SU-DHL-6 (cell line): ENCODE data around the gene ORMDL2.
"Not testable (repeated sequence)": the region's sequence is repeated elsewhere in the genome, so short reads cannot be mapped to it uniquely, and the experiment has no call there.

Source experiments
- H2AFZ ChIP-seq: fragments of 200-600 bp; sonication (generic); 2 replicates; pipeline ENCODE4 v1.6.1; 2014; ENCODE audit warnings: low read depth, mild to moderate bottlenecking, moderate library complexity, mixed read lengths, antibody characterized with exemption, low read length; ENCODE audit not compliant: severe bottlenecking
- H3F3A ChIP-seq: fragments of 200-600 bp; shearing (Covaris generic); 2 replicates; pipeline ENCODE4 v1.6.0; 2016; ENCODE audit warnings: antibody characterized with exemption, mild to moderate bottlenecking; ENCODE audit not compliant: insufficient read depth
- H3K27ac ChIP-seq: fragments of 200-600 bp; sonication (generic); 2 replicates; pipeline ENCODE4 v1.5.1; 2016; ENCODE audit warnings: low read depth, mild to moderate bottlenecking, low read length, moderate library complexity, mixed read lengths
- H3K27me3 ChIP-seq: fragments of 200-600 bp; sonication (generic), shearing (Covaris generic); 2 replicates; pipeline ENCODE4 v1.6.0; 2014; ENCODE audit warnings: mild to moderate bottlenecking, low read length
- H3K36me3 ChIP-seq: fragments of 200-600 bp; sonication (generic); 2 replicates; pipeline ENCODE4 v1.6.1; 2014; ENCODE audit warnings: mild to moderate bottlenecking, low read length, mixed read lengths
- H3K4me2 ChIP-seq: fragments of 300-600, 200-600 bp; shearing (Covaris generic), sonication (generic); 2 replicates; pipeline ENCODE4 v1.6.0; 2014; ENCODE audit warnings: low read length, low read depth, mild to moderate bottlenecking; ENCODE audit not compliant: poor library complexity, severe bottlenecking
- H3K4me3 ChIP-seq: fragments of 200-600 bp; sonication (generic); 2 replicates; pipeline ENCODE4 v1.5.1; 2014; ENCODE audit warnings: antibody characterized with exemption, low read length, mild to moderate bottlenecking, mixed read lengths; ENCODE audit not compliant: insufficient read depth, poor library complexity, severe bottlenecking
- H3K79me2 ChIP-seq: fragments of 200-600 bp; sonication (generic); 2 replicates; pipeline ENCODE4 v1.6.1; 2014; ENCODE audit warnings: mild to moderate bottlenecking, low read length, moderate library complexity; ENCODE audit not compliant: insufficient read depth
- H3K9ac ChIP-seq: fragments of 200-600 bp; sonication (generic); 2 replicates; pipeline ENCODE4 v1.7.0; 2014; ENCODE audit warnings: mild to moderate bottlenecking, low read length
- H3K9me2 ChIP-seq: fragments of 200-600 bp; sonication (generic); replicated peaks from 2 replicates; pipeline ENCODE4 v1.6.1; 2014; ENCODE audit warnings: low read length; ENCODE audit not compliant: insufficient read depth
- H3K9me3 ChIP-seq: fragments of 200-600 bp; sonication (generic); 2 replicates; pipeline ENCODE4 v1.6.1; 2014; ENCODE audit warnings: low read length, mixed read lengths; ENCODE audit not compliant: insufficient read depth
- H4K20me1 ChIP-seq: fragments of 200-600 bp; sonication (generic); 2 replicates; pipeline ENCODE4 v1.6.1; 2014; ENCODE audit warnings: low read depth, mild to moderate bottlenecking, antibody characterized with exemption, low read length, moderate library complexity, mixed read lengths
- EZH2phosphoT487 ChIP-seq: fragments of 200-600 bp; sonication (generic), shearing (Covaris generic); conservative IDR thresholded peaks from 2 replicates; pipeline ENCODE4 v1.6.1; 2018; ENCODE audit warnings: mild to moderate bottlenecking, antibody characterized with exemption, low read length, moderate library complexity, mixed read lengths
- TF ChIP-seq, protein P1 (sequence below): fragments of 200-600 bp; sonication (generic); IDR thresholded peaks from one replicate; pipeline ENCODE4 v1.5.1; 2017; ENCODE audit warnings: antibody characterized with exemption, mild to moderate bottlenecking, low read length, moderate library complexity; ENCODE audit not compliant: insufficient read depth, poor library complexity, severe bottlenecking

The ORMDL2 gene

DNA sequence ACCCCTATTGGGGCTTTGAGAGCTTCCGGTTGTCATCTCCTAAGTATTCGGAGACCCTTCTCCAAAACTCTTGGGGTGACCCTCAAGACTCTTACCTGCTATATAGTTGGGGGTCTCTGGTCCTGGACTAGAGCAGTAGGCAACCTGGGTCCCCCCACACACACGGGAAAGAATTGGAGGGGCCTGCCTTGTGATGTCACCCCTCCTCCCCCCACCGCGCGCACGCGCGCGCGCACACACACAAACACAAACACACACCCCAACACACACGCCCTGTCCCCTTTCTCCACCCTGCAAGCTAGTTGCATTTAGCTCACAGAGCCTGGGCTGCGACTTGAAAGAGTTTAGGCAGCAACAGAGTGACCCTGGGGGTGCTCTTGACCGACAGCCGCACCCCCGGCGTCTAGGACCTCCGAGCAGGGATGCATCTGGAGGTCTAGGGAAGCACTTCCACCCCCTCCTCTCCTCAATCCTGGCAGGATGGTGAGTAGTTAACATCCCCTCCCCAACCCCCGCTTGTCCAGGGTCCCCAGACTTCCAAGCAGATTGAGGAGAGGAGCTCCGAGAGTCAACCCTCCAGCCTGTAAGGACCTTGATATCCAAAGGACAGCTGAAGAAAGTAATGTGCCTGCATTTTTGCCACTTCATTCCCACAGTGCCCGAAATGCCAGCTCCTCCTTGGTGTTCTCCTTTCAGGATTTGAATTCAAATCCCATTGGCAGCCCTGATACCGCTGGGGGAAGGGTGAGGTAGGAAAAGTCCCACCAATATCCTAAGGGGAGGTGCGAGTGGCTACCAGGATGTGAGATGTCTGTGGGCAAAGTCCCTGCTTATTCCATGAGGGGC is 13.0 kb downstream of the ORMDL2 start:
- Histone ChIP-seq H2AFZ (peak overlapping the region; percentile 80), H3F3A (peaks cover 21% of the 10 kb centered on the region), H4K20me1 (no peaks in the 10 kb centered on the region), H3K9me2 (no peaks in the 10 kb centered on the region), H3K27ac (peak overlapping the region; percentile 13; the same call in 1 of the 2 replicates), H3K4me3 (peak overlapping the region; percentile 68), H3K9me3 (no peaks in the 10 kb centered on the region), H3K4me2 (peak overlapping the region; percentile 84), H3K9ac (peak overlapping the region; percentile 76), H3K36me3 (no peaks in the 10 kb centered on the region), H3K27me3 (no peaks in the 10 kb centered on the region), H3K79me2 (peaks cover 29% of the 10 kb centered on the region)
- TF ChIP-seq, protein P1, sequence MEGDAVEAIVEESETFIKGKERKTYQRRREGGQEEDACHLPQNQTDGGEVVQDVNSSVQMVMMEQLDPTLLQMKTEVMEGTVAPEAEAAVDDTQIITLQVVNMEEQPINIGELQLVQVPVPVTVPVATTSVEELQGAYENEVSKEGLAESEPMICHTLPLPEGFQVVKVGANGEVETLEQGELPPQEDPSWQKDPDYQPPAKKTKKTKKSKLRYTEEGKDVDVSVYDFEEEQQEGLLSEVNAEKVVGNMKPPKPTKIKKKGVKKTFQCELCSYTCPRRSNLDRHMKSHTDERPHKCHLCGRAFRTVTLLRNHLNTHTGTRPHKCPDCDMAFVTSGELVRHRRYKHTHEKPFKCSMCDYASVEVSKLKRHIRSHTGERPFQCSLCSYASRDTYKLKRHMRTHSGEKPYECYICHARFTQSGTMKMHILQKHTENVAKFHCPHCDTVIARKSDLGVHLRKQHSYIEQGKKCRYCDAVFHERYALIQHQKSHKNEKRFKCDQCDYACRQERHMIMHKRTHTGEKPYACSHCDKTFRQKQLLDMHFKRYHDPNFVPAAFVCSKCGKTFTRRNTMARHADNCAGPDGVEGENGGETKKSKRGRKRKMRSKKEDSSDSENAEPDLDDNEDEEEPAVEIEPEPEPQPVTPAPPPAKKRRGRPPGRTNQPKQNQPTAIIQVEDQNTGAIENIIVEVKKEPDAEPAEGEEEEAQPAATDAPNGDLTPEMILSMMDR = no peak
- TF ChIP-seq EZH2phosphoT487 = no peak

DNA sequence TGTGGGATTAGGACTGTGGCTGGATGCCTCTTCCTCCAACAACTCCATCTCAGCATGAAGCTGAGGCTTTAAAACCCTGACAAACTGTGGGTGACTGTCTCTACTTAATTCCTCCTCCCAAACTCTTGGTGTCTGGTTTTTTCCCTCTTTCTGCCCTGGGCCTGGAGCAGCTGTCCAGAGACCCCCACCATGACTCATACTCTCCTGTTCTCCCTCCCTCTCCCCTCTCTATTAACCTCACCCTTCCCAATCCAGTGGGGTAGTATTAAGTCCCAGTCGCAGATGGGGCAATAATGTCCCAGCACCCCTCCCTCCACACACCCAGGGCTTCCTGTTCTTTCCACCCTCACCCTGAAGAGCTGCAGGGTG is 13.6 kb downstream of the ORMDL2 start:
- Histone ChIP-seq H3K4me3 (no peak overlapping the region), H3K4me2 (peak overlapping the region; percentile 84), H3K9ac (no peak overlapping the region; the same call in 1 of the 2 replicates), H3F3A (peaks cover 18% of the 10 kb centered on the region), H3K9me2 (no peaks in the 10 kb centered on the region), H2AFZ (no peak overlapping the region), H3K36me3 (no peaks in the 10 kb centered on the region), H3K27me3 (no peaks in the 10 kb centered on the region), H3K9me3 (no peaks in the 10 kb centered on the region), H3K27ac (no peak overlapping the region), H4K20me1 (no peaks in the 10 kb centered on the region), H3K79me2 (peaks cover 26% of the 10 kb centered on the region)
- TF ChIP-seq, protein P1 = no peak
- no peak for TF ChIP-seq EZH2phosphoT487

DNA sequence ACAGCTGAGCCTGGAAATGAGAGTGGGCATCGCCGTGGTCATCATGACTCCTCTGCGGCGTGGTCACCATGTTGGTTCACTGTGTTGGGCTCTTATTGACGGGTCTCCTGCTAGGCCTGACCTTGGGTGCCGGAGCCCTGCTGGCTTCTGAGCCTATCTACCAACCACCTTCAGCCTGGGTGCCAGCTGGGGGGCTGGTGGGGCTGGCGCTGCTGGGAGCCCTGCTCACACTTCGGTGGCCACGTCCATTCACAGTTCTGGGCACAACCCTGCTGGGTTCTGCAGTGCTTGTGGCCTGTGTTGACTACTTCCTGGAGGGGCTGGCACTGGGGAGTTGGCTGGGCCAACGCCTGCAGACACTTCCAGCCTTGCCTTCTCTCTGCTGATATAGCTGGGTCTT is 15.2 kb downstream of the ORMDL2 start:
- H3K4me2 ChIP-seq = no peak overlapping the region
- no peak for TF ChIP-seq EZH2phosphoT487
- TF ChIP-seq, protein P1 = no peak

DNA sequence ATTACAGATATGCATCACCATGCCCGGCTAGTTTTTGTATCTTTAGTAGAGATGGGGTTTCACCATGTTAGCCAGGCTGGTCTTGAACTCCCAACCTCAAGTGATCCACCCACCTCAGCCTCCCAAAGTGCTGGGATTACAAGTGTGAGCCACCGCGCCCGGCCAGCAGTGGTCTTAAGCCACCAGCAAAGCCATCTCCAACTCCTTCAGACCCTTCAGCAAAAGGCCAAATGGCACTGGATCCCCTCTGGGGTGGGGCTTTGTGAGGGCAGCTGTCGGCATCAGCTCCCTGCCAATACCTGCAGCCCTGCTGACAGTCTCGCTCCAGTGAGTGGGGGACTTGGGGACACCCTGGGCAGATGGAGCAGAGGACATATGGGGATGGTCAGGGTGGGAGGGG is 16.6 kb downstream of the ORMDL2 start:
- not testable (repeated sequence) for H3K27ac ChIP-seq, H3K36me3 ChIP-seq, H2AFZ ChIP-seq, H3F3A ChIP-seq, H3K9me3 ChIP-seq, H4K20me1 ChIP-seq, H3K4me2 ChIP-seq, H3K4me3 ChIP-seq, H3K9me2 ChIP-seq, H3K9ac ChIP-seq, H3K27me3 ChIP-seq, H3K79me2 ChIP-seq

More for the DNA sequence above, 15.2 kb downstream of the ORMDL2 start:
- Histone ChIP-seq H3K9me2 (no peaks in the 10 kb centered on the region), H4K20me1 (no peaks in the 10 kb centered on the region), H3K79me2 (peaks cover 11% of the 10 kb centered on the region), H3K36me3 (no peaks in the 10 kb centered on the region), H3K9ac (no peak overlapping the region), H3K27ac (no peak overlapping the region), H3K4me3 (no peak overlapping the region), H2AFZ (no peak overlapping the region), H3K9me3 (no peaks in the 10 kb centered on the region), H3F3A (peaks cover 5% of the 10 kb centered on the region; the same call in 1 of the 2 replicates), H3K27me3 (no peaks in the 10 kb centered on the region)
